Measurements from ENCODE around the gene DIO3.

The DIO3 gene

DNA sequence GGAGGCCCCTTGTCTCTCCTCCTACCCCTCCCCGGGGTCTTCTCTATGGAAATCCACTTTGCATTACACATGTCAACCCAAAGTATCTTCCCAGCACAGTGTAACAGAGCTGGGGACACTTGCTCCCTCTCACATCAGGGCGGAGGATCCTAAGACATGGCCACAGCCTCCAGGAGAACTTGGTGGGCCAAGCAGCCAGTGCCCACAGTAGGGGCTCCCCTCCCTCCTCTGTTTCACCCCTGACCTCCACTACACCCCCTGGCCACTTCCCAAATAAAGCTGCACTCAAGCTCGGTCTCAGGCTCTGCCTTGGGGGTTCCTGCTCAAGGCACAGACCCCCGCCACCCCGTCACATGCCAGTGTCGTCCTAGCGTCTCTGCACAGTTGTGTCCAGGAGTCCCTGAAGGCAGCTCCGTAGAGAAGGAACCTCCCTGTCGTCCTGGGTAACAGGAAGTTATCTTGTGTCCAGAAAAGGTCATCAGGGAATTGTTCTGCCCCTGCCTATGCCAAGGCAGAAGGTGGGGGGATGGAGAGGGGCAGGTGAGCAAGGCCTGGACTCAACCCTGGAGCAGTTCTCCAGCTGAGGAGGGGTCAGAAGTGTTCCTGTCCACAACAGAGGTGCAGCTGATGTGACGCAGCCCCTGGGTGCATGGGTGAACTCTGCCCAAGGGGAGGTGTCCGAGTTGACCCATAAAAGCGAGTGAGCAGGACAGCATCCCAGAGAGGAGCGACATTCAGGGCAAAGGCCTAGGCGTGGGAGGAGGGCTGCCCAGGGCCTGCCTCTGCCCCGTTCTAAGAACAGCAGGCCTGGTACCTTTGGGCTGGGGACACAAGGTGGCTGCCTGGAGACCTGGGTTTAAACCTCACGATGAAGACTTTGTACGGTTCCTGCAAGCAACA lies 25.5 kb downstream of the DIO3 start:
- DNase-seq (ENCODE audit: low read depth, low spot score), result no peak
- H3K4me3 ChIP-seq (ENCODE audit: low read depth, low read length), result no peak overlapping the region
- TF ChIP-seq CTCF (IDR thresholded peaks at IDR 0.05; ENCODE audit: low read depth, low read length), result no peak
- in situ Hi-C loops (cut with HindIII; ENCODE audit: low sequenced_read_pairs), result no loop called here

- DNase-seq (ENCODE audit: low read depth, low spot score), result no peak
- no peak overlapping the region for H3K4me3 ChIP-seq (ENCODE audit: low read depth, low read length)
- no peak for TF ChIP-seq CTCF (IDR thresholded peaks at IDR 0.05; ENCODE audit: low read depth, low read length)
- in situ Hi-C loops (cut with HindIII; ENCODE audit: low sequenced_read_pairs), result no loop called here
These were observed 26.2 kb downstream of the DIO3 start for GRCh38 chr14:101587441-101587911.

GRCh38 chr14:101588286-101588975 lies 27.1 kb downstream of the DIO3 start:
- in situ Hi-C loops (cut with HindIII; ENCODE audit: low sequenced_read_pairs), result no loop called here
- TF ChIP-seq CTCF (IDR thresholded peaks at IDR 0.05; ENCODE audit: low read depth, low read length), result no peak
- H3K4me3 ChIP-seq (ENCODE audit: low read depth, low read length), result no peak overlapping the region
- no peak for DNase-seq (ENCODE audit: low read depth, low spot score)

- in situ Hi-C loops (cut with HindIII; ENCODE audit: low sequenced_read_pairs), result no loop called here
- no peak for DNase-seq (ENCODE audit: low read depth, low spot score)
These were observed 27.7 kb downstream of the DIO3 start for GRCh38 chr14:101588990-101589389.

DNA sequence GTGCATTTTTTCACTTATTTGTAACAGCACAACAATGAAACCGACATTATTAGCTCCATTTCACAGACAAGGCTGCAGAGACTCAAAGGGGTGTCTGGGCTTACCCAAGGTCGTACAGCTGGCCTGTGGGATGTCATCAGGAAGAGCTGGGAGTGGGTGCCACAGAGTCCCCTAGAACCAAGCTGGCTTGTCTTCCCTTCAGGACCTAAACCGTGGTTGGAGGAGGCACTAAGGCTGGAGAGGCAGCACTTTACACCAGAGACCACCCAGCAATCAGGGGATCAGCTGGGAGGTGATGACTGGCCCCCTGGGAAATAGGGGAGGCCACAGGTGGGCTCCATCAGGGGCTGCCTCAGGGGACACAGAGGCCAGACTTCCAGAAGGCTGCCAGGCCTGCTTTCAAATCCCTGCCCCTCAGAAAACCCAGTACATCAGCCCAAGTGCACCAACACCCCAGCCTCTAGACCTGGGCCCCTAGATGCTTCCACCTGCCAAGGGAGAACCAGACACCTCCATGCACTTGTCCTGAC lies 28.3 kb downstream of the DIO3 start:
- in situ Hi-C loops (cut with HindIII; ENCODE audit: low sequenced_read_pairs), result no loop called here
- DNase-seq (ENCODE audit: low read depth, low spot score), result no peak
- no peak for TF ChIP-seq CTCF (IDR thresholded peaks at IDR 0.05; ENCODE audit: low read depth, low read length)
- H3K4me3 ChIP-seq (ENCODE audit: low read depth, low read length), result no peak overlapping the region

More at GRCh38 chr14:101588990-101589389, 27.7 kb downstream of the DIO3 start:
- H3K4me3 ChIP-seq (ENCODE audit: low read depth, low read length), result no peak overlapping the region
- no peak for TF ChIP-seq CTCF (IDR thresholded peaks at IDR 0.05; ENCODE audit: low read depth, low read length)

DNA sequence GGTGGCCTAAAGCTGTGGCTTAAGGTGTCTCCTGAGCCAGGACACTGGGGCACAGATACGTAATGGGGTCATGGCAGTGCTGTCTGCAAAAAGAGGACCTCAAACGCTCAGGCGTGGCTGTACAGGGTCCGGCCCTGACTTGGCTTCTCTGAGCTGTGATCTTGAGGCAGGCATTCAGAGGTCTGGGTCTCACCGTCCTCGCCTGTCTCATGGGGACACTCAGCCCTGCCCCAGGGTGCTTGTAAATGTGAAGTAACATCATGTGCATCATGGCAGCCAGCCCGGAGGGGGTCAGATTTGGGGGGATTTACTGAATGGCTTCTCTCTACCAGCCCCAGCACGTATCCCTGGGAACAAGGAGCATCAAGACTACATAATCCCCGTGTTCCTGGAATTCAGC lies 28.8 kb downstream of the DIO3 start:
- DNase-seq (ENCODE audit: low read depth, low spot score), result no peak
- in situ Hi-C loops (cut with HindIII; ENCODE audit: low sequenced_read_pairs), result no loop called here
- no peak overlapping the region for H3K4me3 ChIP-seq (ENCODE audit: low read depth, low read length)
- no peak for TF ChIP-seq CTCF (IDR thresholded peaks at IDR 0.05; ENCODE audit: low read depth, low read length)

Measured in astrocyte of the spinal cord (primary cell).